GM18505 (cell line): ENCODE data around the gene PRUNE2.

Source experiments
- ATAC-seq: cut with Tn5 transposase; IDR thresholded peaks from one replicate; pipeline ENCODE4 v1.9.1; 2021; ENCODE audit not compliant: unreplicated experiment
- POLR2A ChIP-seq: IDR thresholded peaks from 4 replicates; pipeline ENCODE4 v1.6.1; 2011; ENCODE audit warnings: borderline replicate concordance; ENCODE audit not compliant: insufficient read depth, insufficient read length; ENCODE audit errors: extremely low read depth

The PRUNE2 gene

DNA sequence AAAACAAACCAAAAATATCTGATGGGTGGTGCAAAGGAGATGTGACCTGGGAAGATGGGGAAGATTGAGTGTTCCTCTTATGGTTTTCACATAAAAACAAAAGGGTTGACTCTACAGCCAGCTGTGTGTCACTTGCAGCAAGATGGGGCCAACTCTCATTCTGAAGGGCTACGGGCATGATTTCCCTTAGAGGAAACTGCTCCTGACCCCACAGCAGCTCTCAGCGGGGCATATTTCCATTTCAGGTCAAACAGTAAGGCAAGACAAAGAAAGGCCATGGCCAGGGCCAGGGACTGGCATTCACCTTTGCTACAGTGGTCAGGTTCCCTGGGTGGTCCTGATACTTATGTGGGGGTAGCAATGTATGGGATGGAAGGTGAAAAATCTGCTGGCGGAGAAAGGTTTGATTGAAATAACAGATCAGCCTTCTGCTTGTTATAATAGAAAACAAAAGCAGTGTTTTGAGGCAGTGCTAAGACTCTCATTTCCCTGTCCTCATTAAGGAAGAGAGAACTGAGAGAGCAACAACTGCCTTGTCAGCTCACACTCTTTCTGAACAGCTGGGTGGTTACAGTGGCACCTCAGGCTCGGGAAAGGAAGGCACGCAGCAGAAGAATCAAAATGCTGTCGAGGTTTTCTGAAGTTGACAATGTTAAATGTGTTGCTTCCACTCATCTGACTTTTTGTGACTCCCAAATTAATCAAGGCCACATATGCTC, 262.4 kb downstream of the PRUNE2 start:
- TF ChIP-seq POLR2A = no peak
- peak; percentile 92 for ATAC-seq

DNA sequence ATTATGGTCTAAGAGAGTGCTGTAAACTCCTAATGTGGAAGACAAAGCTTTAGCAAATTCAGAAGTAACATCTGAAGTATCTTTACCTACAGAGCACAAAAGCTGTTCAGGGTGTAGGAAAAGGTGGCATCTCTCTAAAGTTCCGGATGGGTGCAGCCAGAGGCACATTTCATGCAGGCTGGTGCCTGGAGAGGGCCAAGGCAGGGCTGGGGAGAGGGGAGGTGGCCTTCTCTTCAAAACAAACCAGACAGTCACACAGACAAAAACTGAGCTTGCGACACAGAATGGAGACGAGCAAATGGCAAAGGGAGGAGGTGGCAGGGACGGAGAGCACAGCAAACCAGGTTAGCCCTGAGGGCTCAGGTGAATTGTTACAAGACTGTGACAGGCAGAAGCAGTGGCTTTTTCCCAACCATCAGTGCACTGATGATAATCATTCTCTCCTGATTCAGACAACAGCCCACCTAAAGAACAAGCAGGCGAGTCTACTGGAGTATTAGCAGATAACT, 263.2 kb downstream of the PRUNE2 start:
- ATAC-seq = no peak
- no peak for TF ChIP-seq POLR2A

DNA sequence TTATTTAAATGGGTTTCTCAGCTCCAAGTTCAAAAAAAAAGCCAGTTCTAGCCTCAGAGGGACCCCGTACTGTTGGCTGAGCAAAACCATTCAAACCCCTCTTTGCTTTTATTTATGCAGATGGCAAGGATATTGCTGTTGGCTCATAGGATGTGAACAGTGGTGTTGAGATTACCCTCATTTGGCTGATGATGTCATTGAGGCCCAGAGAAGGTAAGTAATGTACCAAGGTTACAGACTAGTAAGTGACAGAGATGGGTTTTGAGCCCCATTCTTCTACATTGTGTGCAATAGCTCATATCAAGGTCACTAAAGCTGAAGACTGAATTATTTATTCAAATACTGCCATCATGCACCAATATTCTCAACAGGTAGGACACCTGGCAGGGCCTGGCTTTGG, 263.8 kb downstream of the PRUNE2 start:
- no peak for TF ChIP-seq POLR2A
- ATAC-seq = no peak

DNA sequence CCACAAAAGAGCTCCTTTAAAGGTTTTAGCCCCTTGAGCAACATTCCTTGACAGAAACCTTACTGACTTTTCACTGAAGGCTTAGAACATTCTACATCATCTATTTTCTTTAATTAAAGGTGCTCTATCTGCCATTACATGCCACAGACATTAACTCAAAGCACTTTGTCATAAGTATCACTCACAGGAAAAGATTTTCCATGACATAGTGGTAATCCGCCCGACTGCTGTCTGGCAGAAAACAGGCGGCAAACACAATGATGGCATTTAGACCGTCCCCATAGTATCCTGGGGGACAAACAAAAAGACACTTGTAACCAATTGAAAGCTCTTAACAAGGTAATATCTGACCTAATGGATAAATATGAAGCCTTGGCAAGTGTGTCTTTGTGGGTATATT, 267.9 kb downstream of the PRUNE2 start:
- ATAC-seq = no peak
- TF ChIP-seq POLR2A = no peak

DNA sequence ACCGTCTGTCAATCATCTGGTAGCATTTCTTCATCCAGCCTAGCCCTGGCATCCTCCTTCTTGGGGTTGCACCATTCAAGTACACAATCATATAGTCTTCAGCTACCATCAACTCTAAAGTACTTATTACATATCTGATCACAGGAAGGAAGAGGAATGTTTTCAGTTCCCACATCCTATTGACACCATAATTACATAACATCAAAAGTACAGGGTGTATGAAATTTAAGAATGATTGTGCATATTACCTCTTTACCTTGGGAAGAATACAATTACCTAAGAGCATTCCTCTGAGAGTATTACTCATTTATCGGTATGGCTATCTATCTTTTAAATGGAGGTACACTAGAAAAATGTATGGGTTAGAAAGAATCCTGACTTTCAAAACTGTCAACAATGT, 268.5 kb downstream of the PRUNE2 start:
- TF ChIP-seq POLR2A = no peak
- ATAC-seq = no peak

DNA sequence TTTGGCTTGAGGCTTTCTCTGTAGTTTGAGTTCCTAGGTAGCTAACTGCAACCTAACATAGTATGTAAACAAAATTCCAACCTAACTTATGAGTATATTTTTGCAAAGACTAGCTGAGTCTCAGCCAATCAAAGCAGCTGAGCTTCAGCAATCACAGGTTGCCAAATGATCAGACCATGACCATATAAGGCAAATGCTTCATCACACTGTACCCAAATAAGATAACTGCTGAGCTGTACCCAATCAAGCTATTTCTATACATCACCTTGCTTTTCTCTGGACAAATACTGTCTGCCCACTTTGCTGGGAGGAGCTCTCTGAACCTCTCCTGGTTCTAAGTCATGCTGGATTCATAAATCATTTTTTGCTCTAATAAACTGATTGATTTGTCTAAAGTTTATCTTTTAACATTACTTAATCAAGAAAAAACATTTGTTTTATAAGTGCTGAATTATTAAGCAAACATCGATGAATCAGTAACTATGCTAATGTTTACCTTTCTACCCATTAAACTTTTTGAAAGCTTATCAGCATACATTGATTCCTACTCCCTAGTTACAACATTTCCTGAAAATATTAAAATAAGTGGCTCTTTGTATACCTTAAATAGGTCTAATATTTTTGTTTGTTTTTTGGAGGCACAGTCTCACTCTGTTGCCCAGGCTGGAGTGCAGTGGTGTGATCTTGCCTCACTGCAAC, 271.4 kb downstream of the PRUNE2 start:
- no peak for TF ChIP-seq POLR2A
- peak; percentile 62 for ATAC-seq

DNA sequence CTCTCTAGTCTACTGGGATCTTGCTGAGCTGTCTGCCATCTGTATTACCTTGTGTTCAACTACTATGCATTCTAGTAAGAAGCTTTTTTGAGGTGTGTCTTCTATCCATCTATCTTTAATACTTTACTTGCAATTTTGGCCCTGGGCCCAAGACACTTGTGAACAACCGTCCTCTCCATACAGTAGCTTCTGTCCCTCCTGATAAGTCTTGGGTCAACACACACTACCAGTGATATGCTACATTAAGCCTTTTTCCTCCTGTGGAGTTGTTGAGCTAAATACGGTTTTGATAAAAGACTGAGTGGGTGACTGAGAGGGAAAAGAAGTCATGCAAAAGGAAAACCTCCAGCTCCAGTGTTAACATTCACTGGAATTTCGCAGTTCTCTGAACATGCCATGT, 275.0 kb downstream of the PRUNE2 start:
- TF ChIP-seq POLR2A = no peak
- no peak for ATAC-seq

DNA sequence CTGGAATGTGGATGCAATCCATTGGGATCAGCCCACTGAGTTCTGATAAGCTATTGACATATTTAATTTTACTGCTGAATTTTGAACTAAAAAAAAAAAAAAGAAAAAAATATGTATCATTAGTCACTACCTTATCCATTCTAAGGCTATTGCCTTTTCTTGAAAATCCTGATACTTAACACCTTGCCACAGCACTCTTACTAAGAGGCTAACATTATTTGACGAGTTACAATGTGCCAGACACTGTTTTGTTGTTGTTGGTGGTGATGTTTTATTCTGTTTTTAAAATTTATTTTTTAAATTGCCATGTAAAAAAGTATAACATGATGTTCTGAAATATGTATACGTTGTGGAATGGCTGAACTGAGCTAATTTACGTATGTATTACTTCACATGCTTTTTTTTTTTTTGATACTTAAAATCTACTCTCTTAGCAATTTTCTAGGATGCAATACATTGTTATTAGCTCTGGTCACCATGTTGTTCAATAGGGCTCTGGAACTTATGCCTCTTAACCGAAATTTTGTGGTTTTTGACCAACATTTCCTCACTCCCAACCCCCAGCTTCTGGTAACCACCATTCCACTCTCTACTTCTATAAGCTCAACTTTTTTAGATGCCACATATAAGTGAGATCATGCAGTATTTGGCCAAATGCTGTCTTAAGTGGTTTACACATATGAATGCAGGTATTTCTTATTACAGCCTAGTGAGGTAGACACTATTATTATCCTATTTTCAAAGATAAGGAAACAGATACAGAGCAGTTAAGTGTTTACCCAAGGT, 276.5 kb downstream of the PRUNE2 start:
- ATAC-seq = no peak
- no peak for TF ChIP-seq POLR2A

DNA sequence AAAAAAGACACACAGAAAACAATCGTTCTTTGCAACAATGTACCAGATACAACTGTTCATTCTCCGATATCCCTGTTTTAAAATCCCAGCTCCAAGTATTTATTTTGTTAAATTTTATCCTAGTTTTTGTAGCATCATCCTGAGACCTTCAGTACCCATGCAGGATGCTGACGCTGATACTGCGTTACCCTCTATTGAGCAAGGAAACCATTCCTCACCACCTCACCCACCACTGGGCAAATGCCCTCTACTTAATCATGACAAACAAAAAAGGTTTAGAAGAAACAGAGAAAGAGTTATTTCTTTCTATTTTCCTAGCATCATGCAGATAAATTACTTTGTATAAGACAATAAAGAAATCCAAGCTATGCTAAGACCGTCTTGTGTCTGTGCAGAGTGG, 277.8 kb downstream of the PRUNE2 start:
- no peak for TF ChIP-seq POLR2A
- no peak for ATAC-seq

DNA sequence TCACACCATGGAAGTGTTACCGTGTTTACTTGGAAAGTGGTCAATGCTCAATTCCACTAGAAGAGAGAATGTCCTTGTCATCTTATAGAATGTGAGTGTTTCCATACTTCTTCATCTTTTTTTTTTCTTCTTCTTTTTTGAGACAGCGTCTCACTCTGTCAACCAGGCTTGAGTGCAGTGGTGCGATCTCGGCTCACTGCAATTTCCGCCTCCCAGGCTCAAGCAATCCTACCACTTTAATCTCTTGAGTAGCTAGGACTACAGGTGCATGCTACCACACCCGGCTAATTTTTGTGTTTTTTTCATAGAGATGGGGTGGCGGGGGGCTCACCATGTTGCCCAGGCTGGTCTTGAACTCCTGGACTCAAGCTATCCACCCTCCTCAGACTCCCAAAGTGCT, 278.9 kb downstream of the PRUNE2 start:
- ATAC-seq = no peak

DNA sequence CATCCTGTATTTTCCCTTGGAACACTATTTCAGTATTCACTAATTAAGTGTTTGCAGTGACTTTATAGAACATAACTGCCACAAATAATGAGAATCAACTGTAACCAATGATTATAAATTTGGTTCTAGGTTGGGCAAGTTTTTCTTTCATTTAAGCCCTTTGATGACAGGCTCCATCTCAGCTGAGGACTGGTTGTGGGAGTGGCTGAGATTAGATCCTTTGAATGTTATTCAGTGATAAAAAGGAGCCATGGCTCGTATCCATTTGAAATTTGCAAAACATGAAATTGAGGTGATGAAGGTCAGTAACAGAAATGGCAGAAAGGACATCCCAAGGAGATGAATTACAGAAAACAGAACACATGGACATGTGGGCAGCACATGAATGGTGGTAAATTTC, 279.8 kb downstream of the PRUNE2 start:
- ATAC-seq = no peak
- no peak for TF ChIP-seq POLR2A

More for the DNA sequence above, 278.9 kb downstream of the PRUNE2 start:
- no peak for TF ChIP-seq POLR2A

DNA sequence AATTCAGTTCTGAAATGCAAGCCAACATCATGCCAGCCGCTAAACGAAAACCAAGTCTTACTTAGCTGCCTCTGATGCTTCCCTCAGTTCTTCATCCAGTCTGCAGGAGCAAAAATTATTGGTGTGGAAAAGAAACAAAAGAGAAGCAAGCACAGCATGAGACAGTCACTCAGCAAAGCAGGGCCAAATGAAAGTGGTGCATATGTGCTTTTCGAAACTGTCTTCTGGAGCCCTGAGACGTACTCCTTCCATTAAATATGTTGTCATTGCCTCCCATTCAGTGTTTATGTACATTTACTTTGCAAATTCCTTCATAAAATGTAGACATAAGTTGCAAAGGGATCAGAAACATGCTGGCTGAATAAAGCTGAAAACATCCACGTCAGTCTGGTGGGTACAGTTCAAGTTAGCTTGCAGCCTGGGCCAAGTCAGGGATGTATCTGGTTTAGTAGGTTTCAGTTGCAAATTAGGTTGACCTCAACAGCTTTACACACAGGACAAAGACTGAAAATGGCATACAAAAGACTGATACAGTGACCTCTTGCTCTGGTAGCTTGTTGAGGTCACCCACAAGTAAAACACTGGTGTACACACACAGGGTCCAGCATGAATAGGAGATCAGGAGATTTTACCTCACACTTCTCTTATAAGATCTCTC, 281.4 kb downstream of the PRUNE2 start:
- TF ChIP-seq POLR2A = no peak
- ATAC-seq = peak; percentile 78

DNA sequence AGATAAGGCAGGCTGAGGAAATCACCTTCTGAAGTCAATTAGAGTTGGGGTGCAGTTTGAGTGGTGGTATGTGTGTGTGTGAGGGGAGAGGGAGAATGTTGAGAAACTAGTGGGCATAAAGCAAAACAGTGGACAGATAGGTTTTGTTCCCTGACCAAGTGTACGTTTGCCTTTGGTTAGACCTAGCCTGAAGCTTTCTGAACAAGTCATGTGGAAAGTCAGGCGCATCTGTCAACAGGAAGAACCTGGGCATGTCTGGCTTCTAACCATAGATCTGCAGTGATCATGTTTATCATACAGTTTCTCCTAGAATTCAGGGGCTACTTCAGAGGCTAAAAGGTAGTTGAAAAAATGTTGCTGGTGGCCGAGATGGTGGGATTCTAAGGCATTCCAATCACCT, 284.9 kb downstream of the PRUNE2 start:
- no peak for TF ChIP-seq POLR2A
- no peak for ATAC-seq

DNA sequence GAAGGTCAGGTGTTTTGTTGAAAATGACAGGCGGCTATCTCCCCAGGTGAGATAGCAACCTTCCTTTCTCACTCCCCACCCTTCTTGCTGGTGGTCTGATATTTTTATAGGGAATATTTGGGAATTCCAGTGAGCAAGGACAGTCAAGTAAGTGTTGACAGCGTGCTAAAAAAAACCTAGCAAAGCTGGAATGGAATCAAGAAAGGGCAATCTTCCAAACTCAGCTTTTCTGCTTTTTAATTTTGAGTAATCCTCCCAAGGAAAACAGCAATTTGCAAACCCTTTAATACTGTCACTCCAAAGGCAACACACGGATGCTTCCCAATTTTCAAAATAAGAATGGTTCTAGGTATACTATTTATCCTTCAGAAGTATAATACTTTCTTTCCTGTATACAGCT, 285.3 kb downstream of the PRUNE2 start:
- no peak for ATAC-seq
- no peak for TF ChIP-seq POLR2A

DNA sequence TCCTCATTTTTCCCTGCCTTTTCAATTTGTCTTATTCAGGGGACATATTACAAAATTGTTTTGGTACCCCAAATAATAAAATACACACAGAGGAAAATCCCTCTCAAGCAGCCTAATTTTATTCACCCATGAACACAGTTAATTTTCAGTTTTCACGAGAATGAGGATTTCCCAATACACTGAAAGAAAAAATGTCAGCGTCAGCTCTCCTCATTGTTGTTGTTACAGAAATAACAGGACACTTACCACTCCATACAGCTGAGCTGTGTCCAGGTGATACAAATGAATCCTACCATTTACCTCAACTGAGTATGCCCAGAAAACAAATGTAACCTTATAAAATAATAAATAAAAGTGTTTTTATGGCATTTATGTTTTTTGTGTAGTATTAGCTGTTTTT, 286.3 kb downstream of the PRUNE2 start:
- no peak for ATAC-seq
- no peak for TF ChIP-seq POLR2A
